ENCODE measurements around the gene CARD9.

The CARD9 gene

DNA sequence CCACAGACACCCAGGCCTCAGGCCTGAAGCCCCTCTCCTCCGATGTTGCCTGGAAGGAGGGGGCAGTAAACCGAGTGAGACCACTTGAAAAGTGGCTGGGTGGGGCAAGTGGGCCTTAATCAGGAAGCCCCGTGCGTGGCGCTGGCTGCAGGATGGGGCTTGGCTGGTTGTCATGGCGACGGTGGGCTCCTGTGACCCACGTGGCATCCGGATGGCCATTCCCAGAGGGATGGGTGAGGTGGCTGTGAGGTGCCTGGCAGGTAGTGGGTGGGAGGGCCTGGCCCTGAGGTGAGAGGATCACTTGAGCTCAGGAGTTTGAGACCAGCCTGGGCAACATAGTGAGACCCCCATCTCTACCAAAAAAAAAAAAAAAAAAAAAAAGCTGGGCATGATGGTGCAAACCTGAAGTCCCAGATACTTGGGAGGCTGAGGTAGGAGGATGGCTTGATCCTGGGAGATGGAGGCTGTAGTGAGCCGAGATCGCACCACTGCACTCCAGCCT is 40.9 kb downstream of the CARD9 start:
- peaks cover 7% of the 10 kb centered on the region for H3K4me1 ChIP-seq (ENCODE audit: low read depth, poor library complexity, severe bottlenecking)
- H3K27me3 ChIP-seq (ENCODE audit: insufficient read depth, low read depth) = peaks cover 94% of the 10 kb centered on the region
- no peak overlapping the region for H3K9ac ChIP-seq
- H2AFZ ChIP-seq (ENCODE audit: low read depth) = no peak overlapping the region
- no peak for TF ChIP-seq CTCF (conservative IDR thresholded peaks at IDR 0.05; ENCODE audit: low read depth, low read length)
- H3K27ac ChIP-seq = no peak overlapping the region
- no peaks in the 10 kb centered on the region for H3K79me2 ChIP-seq (ENCODE audit: insufficient read depth, low read depth)
- no peak overlapping the region for H3K4me2 ChIP-seq
- no peak overlapping the region for H3K4me3 ChIP-seq (IDR thresholded peaks at IDR 0.05; ENCODE audit: insufficient read depth, low read depth, low read length)
- no peaks in the 10 kb centered on the region for H3K36me3 ChIP-seq (ENCODE audit: insufficient read depth)
- no peaks in the 10 kb centered on the region for H4K20me1 ChIP-seq (ENCODE audit: insufficient read depth)

- Histone ChIP-seq H3K27ac (no peak overlapping the region), H4K20me1 (ENCODE audit: insufficient read depth) (no peaks in the 10 kb centered on the region), H3K36me3 (ENCODE audit: insufficient read depth) (no peaks in the 10 kb centered on the region), H3K9ac (no peak overlapping the region), H3K4me3 (IDR thresholded peaks at IDR 0.05; ENCODE audit: insufficient read depth, low read depth, low read length) (no peak overlapping the region), H3K4me1 (ENCODE audit: low read depth, poor library complexity, severe bottlenecking) (peaks cover 7% of the 10 kb centered on the region), H2AFZ (ENCODE audit: low read depth) (no peak overlapping the region), H3K4me2 (no peak overlapping the region), H3K27me3 (ENCODE audit: insufficient read depth, low read depth) (peaks cover 88% of the 10 kb centered on the region), H3K79me2 (ENCODE audit: insufficient read depth, low read depth) (no peaks in the 10 kb centered on the region)
- no peak for TF ChIP-seq CTCF (conservative IDR thresholded peaks at IDR 0.05; ENCODE audit: low read depth, low read length)
Measured at GRCh38 chr9:136331556-136332481, 41.6 kb downstream of the CARD9 start.

DNA sequence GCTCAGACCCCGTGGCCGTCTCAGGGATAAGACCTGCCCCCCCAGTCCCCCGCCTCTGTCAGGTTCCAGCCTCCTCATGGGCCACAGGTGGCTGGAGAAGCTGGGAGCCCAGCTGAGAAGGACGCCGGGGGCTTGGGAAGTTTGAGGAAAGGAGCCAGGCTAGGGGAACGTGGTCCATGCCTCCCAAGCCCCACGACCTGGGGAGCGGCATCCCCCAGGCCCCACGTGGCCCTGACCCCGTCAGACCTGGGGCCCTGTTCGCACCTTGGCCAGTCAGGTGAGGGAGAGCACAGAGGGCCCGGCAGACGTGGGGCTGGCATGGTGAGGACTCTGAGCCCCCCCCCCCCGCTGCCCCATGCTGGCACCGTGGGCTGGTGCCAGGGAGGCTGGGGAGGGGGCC is 42.4 kb downstream of the CARD9 start:
- Histone ChIP-seq H3K9ac (no peak overlapping the region), H3K27ac (no peak overlapping the region), H3K79me2 (ENCODE audit: insufficient read depth, low read depth) (no peaks in the 10 kb centered on the region), H2AFZ (ENCODE audit: low read depth) (no peak overlapping the region), H4K20me1 (ENCODE audit: insufficient read depth) (no peaks in the 10 kb centered on the region), H3K36me3 (ENCODE audit: insufficient read depth) (no peaks in the 10 kb centered on the region), H3K4me3 (IDR thresholded peaks at IDR 0.05; ENCODE audit: insufficient read depth, low read depth, low read length) (no peak overlapping the region), H3K27me3 (ENCODE audit: insufficient read depth, low read depth) (peaks cover 88% of the 10 kb centered on the region), H3K4me2 (no peak overlapping the region), H3K4me1 (ENCODE audit: low read depth, poor library complexity, severe bottlenecking) (peaks cover 7% of the 10 kb centered on the region)
- TF ChIP-seq CTCF (conservative IDR thresholded peaks at IDR 0.05; ENCODE audit: low read depth, low read length) = no peak

- Histone ChIP-seq H3K4me3 (IDR thresholded peaks at IDR 0.05; ENCODE audit: insufficient read depth, low read depth, low read length) (no peak overlapping the region), H3K27me3 (ENCODE audit: insufficient read depth, low read depth) (peaks cover 88% of the 10 kb centered on the region), H3K4me1 (ENCODE audit: low read depth, poor library complexity, severe bottlenecking) (peaks cover 7% of the 10 kb centered on the region), H3K79me2 (ENCODE audit: insufficient read depth, low read depth) (no peaks in the 10 kb centered on the region), H3K36me3 (ENCODE audit: insufficient read depth) (no peaks in the 10 kb centered on the region), H3K27ac (no peak overlapping the region), H3K4me2 (no peak overlapping the region), H2AFZ (ENCODE audit: low read depth) (no peak overlapping the region), H4K20me1 (ENCODE audit: insufficient read depth) (no peaks in the 10 kb centered on the region), H3K9ac (no peak overlapping the region)
- TF ChIP-seq CTCF (conservative IDR thresholded peaks at IDR 0.05; ENCODE audit: low read depth, low read length) = no peak
Measured at GRCh38 chr9:136330406-136330990, 43.0 kb downstream of the CARD9 start.

Measured in KMS-11 (cell line).